HPDE6-E6E7 (cell line): ENCODE data around the gene FRS3.

Experiments
- DNase-seq: peaks from one replicate; pipeline ENCODE4 v3.0.0; 2011; ENCODE audit warnings: missing footprints; ENCODE audit errors: extremely low spot score

FRS3 gene

DNA sequence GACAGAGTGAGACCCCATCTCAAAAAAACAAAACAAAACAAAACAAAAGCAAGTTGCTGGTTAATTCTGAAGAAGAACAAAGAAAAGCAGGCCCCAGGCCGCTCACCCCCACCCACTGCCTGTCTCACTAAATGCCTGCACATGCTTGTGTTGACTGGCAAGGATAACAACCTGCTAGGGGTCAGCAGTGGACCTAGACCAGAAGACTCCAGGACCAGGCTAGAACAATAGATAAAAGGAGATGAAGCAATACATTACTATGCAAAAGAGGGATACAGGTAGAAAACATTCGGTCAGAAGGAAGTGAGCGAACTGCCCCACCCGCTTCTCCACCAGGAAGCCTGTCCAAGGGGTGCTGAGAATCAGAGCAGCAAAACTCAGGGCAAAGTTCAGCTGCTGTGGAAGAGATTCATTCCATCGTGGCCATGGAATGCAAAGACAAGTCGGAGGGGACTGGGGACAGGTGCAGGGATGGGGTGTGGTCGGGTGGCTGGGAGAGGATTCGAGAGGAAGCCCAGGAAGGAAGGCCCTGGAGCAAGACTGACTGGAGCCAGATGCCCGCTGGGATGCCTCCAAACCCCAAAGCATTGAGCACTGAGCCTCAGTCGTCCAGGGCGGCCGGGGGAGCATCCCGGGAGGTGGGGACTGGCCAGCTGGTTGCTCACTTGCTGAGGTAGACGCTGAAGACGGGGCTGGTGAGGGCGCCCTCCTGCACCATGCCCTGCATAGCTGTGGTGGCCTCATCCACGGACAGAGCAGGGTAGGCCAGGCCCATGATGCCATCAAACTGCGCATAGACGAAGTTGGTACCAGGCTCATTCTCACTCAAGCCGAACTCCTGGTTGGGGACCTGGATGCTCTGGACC lies 37.8 kb downstream of the FRS3 start:
- no peak for DNase-seq

- DNase-seq: no peak
These were observed 39.1 kb downstream of the FRS3 start for GRCh38 chr6:41740366-41741162.

DNA sequence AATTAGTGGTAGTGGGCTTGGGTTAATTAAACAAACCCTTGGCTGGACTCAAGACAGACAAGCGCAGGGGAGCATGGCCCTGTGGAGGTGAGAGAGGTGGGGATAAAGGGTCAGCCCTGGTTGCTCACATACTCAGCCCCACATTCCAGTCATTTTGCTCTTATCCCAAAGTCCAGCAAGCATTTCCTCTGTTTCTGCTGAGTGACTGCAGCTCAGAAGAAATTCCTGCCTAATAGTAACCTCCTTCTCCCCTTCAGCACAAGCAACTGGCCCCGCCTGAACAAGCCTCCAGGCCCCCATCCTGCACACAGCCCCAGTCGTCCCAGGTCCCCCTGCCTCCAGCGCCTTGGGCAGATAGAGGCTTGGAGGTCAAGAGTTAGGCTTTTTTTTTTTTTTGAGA lies 40.7 kb downstream of the FRS3 start:
- DNase-seq: no peak

GRCh38 chr6:41737591-41738130 lies 42.0 kb downstream of the FRS3 start:
- no peak for DNase-seq

GRCh38 chr6:41736800-41737555 lies 42.7 kb downstream of the FRS3 start:
- no peak for DNase-seq

GRCh38 chr6:41736186-41736733 lies 43.4 kb downstream of the FRS3 start:
- DNase-seq: no peak

DNA sequence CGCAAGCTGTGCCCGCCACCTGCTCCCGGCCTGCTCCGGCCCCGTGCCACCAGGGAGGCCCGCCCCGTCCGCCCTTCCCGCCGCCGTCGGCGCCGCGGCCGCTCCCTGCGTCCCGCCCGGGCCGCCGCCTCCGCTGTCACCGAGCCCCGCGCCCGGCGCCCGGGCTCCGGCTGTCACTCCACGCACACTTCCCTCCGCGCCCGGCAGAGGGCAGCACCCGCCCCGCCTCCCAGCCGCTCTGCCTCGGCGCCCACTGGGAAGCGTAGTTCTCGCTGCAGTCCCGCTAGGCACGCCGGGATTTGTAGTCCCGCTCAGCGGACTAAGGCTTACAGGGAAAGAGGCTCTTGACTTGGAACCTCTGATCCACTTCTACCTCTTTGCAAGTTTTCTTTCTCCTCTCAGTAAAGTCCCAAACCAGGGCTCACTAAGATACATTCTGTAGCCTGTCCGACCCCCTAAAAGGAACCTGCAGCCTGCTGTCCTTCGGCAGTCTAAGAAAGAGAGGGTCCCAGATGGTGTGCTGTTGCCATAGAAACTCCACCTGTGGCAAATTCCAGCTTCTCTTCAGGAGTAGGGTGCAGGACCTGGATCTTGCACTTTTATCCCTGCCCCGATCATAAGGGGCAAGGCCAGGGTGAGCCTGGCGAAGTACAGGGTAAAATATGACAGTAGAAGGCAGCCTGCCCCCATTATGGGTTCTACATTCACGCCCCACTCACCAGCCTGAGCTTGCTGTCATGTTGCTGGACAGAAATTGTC lies 44.1 kb downstream of the FRS3 start, which contains the start of gene TFEB:
Gene TFEB, minus strand, starts transcription at position 182 of the 759 bp plus-strand sequence. CDS start 44,395 bp downstream, outside the sequence.
- DNase-seq: peak; percentile 92

DNA sequence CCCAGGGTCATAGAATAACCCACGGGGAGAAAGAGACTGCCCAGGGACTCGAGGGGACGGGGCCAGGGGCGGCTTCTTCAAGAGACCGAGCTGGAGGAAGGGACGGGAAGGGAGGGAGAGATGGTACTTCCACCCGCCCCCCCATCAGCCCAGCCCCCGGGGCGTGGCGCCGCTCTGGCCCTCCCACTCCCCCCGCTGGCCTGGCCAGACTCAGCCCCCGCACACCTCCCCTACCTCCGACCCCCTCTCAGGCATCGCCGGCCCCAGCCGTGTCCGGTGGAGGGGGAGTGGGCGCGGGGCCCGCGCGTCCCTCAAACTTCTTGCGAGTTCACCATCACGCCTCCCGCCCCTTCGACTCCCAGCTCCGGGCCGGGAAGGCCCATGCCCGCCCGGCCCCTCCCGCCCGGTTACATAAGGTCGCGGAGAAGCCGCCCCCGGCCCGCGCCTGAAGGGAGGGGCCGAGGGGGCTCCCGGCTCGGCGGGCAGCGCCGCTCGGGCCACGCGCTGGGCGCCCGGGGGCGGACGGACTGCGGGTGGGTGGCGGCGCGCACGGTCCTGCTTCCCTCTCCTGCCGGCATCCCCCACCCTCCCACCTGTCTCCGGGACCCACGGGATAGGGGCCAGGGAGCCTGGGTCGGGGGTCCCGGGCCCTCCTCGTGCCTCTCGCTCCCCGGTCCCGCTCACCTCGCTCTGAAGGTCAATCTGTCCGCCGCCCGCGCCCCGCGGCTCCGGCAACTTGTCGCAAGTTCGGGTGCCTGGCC lies 44.9 kb downstream of the FRS3 start:
- peak; percentile 62 for DNase-seq

DNA sequence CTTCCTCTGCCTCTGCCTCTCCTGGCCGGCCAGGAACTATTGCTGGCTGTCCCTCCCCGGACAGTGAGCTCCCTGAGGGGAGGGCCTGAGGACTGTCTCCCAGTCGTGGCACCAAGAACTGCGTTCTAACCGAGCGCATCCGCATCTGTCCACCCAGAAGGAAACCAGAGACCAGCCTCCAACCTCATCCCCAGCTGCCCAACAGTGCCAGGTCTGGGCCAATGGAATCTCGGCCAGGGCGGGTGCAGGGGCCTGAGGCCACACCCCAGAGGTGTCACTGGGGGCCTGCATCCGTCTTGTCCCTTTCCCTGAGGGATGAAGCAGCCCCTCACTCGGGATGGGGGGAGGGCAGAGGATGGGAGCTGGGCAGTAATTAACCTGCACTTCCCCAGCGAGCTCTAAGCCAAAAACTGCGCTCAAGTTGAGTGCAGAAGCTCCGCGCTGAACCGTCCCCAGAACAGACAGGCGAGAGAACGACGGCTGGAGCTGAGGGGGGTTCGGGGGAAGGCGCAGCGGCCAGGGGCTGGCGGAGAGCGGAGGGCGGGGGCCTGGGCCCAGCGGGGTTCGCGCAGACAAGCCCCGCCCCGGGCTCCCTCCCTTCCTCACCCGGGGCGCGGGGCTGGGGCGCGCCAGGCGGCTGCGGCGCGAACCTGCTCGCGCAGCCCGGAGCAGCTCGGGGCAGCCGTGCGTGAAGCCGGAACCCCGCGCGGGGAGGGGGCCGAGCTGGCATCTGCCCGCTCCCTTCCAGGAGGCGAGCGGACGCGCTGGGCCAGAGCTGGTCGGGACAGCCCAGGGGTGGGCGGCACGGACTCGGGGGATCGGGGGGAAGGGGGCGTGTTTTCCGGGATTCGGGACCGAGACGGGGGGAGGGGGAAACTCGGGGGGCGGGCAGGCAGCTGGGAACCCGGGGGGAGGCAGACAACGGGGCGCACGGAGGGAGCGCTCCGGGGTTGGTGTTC lies 45.7 kb downstream of the FRS3 start:
- peak; percentile 82 for DNase-seq

DNA sequence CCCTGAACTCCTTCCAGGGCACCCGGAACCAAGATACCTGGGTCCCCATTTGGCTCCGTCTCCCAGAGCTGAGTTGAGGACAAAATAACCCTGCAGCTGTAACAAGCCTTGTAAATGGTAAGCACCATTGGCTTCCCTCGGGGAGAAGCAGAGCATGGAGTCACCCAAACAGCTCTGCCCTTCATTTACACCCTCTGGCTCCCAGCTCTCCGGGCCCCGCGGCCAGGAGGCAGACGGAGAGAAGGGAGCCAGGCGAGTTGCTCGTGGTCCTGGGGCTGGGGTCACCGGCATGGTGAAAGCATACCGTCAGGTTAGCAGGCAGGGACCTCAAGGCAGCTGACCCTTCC lies 46.4 kb downstream of the FRS3 start:
- DNase-seq: no peak

DNA sequence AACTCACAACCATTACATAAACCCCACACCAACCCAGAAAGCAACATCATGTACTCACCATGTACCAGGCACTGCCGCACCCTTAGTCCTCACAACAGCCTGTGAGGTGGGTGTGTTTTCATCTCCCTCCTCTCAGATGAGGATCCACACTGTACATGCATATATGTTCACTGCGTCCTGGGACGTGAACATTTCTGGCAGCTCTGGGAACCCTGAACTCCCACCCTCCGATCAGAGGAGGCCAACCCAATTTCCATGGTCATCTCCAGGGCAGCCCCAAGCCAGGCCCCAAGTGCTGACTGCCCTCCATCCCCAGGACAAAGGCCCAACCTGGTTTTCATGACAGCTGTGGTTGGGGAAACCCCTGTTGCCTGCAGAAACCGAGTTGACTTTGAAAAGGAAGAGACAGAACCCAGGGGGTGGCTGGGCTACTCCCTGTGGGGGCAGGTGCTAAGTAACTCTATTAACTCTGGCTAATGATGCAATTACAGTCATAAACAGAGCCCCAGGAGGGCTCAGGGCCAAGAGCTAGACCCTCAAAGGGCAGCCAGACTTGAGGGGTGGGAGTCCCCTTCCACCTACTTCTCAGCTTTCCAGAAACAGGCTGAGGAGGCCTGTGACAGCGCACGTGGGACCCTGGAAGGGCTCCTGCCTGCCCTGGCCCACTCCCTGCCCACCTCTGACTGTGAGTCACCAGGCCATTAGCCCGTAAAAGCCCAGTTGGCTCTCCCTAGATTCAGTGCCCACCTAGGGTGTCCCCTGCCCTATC lies 46.9 kb downstream of the FRS3 start:
- peak; percentile 14 for DNase-seq

DNA sequence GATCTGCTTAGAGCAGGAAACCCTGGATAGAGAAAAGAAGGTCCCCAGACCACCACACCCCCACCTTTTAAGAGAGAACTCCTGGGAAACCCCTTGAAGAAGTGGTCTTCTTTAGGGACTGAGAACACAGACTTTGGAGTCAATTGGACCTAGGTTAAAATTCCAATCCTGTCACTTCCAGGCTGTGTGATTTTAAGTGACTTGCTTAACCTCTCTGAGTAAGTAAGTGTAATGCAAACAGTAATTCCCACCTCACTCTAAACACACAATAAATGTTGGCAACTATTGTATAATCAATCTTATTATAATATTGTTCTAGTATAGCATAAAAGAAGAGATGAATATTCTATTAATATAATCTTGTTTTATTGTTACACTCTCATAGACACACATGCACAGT lies 47.6 kb downstream of the FRS3 start:
- no peak for DNase-seq

DNA sequence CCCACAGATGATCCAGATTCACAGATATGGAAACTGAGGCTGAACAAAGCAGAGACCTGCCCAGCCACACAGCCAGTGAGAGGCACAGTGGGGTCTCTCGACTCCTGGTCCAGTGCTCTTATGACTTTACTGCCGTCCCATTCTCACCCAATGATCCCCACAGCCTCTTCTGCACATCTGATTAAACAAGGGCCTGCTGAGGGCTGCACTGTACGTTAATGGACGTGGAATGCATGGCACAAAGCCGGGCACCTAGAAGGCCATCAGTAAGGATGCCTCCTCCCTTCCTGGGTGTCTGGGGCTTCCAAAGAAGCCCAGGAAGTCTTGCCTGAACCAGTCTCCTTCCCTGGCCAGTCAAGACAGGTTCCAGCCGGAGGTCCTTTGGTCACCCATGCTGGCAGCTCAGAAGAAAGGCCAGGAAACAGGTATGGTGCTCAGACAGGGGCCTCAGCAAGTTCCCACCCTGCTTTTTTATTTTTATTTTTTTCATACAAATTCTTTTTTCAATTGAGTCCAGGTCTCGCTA lies 48.1 kb downstream of the FRS3 start:
- DNase-seq: no peak

GRCh38 chr6:41730531-41731436 lies 48.9 kb downstream of the FRS3 start:
- no peak for DNase-seq

- DNase-seq: no peak
These were observed 50.1 kb downstream of the FRS3 start for GRCh38 chr6:41729624-41730023.

DNA sequence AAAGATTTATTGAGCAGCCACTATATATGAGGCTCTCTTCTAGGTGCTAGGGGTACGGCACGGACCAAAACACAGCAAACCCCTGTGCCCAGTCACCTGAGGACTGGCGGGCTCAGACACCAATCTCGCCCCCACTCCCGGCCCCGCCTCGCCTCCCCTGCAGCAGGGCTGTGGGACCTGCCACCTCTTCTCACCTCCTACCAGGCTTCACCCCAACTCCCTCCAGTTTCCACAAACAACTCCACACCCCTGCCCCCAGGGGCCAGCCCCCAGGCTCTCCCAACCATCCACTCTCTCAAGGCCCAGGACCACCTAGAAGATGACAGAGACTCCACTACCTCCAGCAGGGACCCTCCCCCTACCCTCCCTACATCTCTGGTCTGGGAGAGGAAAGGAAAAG lies 50.7 kb downstream of the FRS3 start:
- DNase-seq: no peak
